ENCODE results near the gene ANKRD65. TPM values are rescaled to one million over a fixed set of nuclear protein-coding genes. Genes with fewer than 3 reads are reported as not detected.

Gene ANKRD65
- total RNA-seq, 1 donor from 2014 or later, result 0.64 TPM

- FAIRE-seq (no peak), DNase-seq (ENCODE audit: low read depth) (no peak)
- H3K27me3 Mint-ChIP-seq (ENCODE audit: low read depth, unreplicated experiment), result no peaks in the 10 kb centered on the region
- no peak overlapping the region for H2AFZ ChIP-seq (ENCODE audit: low read depth, low read length)
- H3K9me3 ChIP-seq (ENCODE audit: insufficient read depth, low read depth, low read length), result no peaks in the 10 kb centered on the region
- H3K4me1 Mint-ChIP-seq (ENCODE audit: low read depth, unreplicated experiment), result peaks cover 7% of the 10 kb centered on the region
- H3K4me3 Mint-ChIP-seq (ENCODE audit: unreplicated experiment), result no peak overlapping the region
- no peak overlapping the region for H3K27ac ChIP-seq (ENCODE audit: low read depth, low read length)
- H3K27me3 ChIP-seq (ENCODE audit: insufficient read depth, low read length), result no peaks in the 10 kb centered on the region
- H3K36me3 Mint-ChIP-seq (ENCODE audit: low read depth, unreplicated experiment), result no peaks in the 10 kb centered on the region
- no peaks in the 10 kb centered on the region for H3K79me2 ChIP-seq (ENCODE audit: insufficient read depth, low read length)
- no peak for TF ChIP-seq EZH2 (IDR thresholded peaks at IDR 0.05; ENCODE audit: insufficient read depth, low read length)
- TF ChIP-seq, protein P1, sequence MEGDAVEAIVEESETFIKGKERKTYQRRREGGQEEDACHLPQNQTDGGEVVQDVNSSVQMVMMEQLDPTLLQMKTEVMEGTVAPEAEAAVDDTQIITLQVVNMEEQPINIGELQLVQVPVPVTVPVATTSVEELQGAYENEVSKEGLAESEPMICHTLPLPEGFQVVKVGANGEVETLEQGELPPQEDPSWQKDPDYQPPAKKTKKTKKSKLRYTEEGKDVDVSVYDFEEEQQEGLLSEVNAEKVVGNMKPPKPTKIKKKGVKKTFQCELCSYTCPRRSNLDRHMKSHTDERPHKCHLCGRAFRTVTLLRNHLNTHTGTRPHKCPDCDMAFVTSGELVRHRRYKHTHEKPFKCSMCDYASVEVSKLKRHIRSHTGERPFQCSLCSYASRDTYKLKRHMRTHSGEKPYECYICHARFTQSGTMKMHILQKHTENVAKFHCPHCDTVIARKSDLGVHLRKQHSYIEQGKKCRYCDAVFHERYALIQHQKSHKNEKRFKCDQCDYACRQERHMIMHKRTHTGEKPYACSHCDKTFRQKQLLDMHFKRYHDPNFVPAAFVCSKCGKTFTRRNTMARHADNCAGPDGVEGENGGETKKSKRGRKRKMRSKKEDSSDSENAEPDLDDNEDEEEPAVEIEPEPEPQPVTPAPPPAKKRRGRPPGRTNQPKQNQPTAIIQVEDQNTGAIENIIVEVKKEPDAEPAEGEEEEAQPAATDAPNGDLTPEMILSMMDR (IDR thresholded peaks at IDR 0.05; ENCODE audit: insufficient read depth, low read depth, low read length), result no peak
- H3K4me2 ChIP-seq (ENCODE audit: low read length), result no peak overlapping the region
- peaks cover 13% of the 10 kb centered on the region for H3K4me1 ChIP-seq (ENCODE audit: insufficient read depth, low read length)
- H3K4me3 ChIP-seq (ENCODE audit: insufficient read depth, low read depth, low read length), result no peak overlapping the region
- H4K20me1 ChIP-seq (ENCODE audit: insufficient read depth, low read length), result peaks cover 6% of the 10 kb centered on the region
- H3K9ac ChIP-seq (ENCODE audit: low read length), result no peak overlapping the region
- no peaks in the 10 kb centered on the region for H3K36me3 ChIP-seq (ENCODE audit: insufficient read depth, low read length)
- no peaks in the 10 kb centered on the region for H3K9me3 Mint-ChIP-seq (ENCODE audit: unreplicated experiment)
- no peak overlapping the region for H3K27ac Mint-ChIP-seq (ENCODE audit: unreplicated experiment)
Measured at GRCh38 chr1:1439546-1440261, 18.6 kb upstream of the ANKRD65 start.

DNA sequence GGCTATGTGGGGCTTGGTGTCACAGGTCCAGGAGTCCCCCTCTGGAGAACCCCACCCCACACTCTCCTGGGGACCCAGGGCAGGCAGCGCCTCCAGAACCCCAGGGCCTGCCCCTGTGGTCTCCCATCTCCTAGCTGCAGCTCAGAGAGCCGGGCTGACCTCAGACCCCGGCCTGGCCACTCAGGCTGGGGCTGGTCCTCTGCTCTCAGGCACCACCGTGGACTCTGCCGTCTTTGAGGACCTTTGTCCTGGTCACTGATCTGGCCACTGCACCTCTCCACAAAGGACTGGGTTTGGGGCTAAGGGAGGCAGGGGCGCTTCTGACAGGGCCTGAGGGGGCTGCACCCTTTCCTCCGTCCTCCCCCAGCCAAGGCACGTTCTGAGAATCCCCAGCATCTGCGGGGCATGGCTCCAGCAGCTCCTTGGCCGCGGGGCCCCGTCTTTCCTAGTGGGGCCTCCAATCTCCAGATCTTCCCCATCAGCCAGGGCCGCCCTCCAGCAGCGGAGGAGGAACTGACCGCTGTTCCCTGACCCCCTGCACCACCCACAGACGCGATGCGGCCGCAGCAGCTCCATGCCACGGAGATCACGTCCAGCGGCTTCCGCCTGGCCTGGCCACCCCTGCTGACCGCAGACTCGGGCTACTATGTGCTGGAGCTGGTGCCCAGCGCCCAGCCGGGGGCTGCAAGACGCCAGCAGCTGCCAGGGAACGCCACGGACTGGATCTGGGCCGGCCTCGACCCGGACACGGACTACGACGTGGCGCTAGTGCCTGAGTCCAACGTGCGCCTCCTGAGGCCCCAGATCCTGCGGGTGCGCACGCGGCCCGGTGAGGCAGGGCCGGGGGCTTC lies 17.7 kb upstream of the ANKRD65 start:
- Histone ChIP-seq H3K9me3 (ENCODE audit: insufficient read depth, low read depth, low read length) (no peaks in the 10 kb centered on the region), H3K4me1 (ENCODE audit: insufficient read depth, low read length) (peaks cover 22% of the 10 kb centered on the region), H3K4me3 (ENCODE audit: insufficient read depth, low read depth, low read length) (no peak overlapping the region), H4K20me1 (ENCODE audit: insufficient read depth, low read length) (peaks cover 6% of the 10 kb centered on the region), H3K9ac (ENCODE audit: low read length) (no peak overlapping the region), H3K79me2 (ENCODE audit: insufficient read depth, low read length) (no peaks in the 10 kb centered on the region), H3K4me2 (ENCODE audit: low read length) (no peak overlapping the region), H2AFZ (ENCODE audit: low read depth, low read length) (no peak overlapping the region), H3K27ac (ENCODE audit: low read depth, low read length) (no peak overlapping the region), H3K27me3 (ENCODE audit: insufficient read depth, low read length) (no peaks in the 10 kb centered on the region), H3K36me3 (ENCODE audit: insufficient read depth, low read length) (no peaks in the 10 kb centered on the region)
- no peak for DNase-seq (ENCODE audit: low read depth)
- Mint-ChIP-seq H3K9me3 (ENCODE audit: unreplicated experiment) (no peaks in the 10 kb centered on the region), H3K4me1 (ENCODE audit: low read depth, unreplicated experiment) (peaks cover 7% of the 10 kb centered on the region), H3K36me3 (ENCODE audit: low read depth, unreplicated experiment) (no peaks in the 10 kb centered on the region), H3K27ac (ENCODE audit: unreplicated experiment) (no peak overlapping the region), H3K4me3 (ENCODE audit: unreplicated experiment) (no peak overlapping the region), H3K27me3 (ENCODE audit: low read depth, unreplicated experiment) (no peaks in the 10 kb centered on the region)
- no peak for TF ChIP-seq EZH2 (IDR thresholded peaks at IDR 0.05; ENCODE audit: insufficient read depth, low read length)
- TF ChIP-seq, protein P1 (IDR thresholded peaks at IDR 0.05; ENCODE audit: insufficient read depth, low read depth, low read length), result no peak
- no peak for FAIRE-seq

All from astrocyte (in vitro differentiated cells and primary cell).